Hepatic stellate cell (primary cell): ENCODE measurements around the gene GNG8.

Experiments
- DNase-seq: peaks from one replicate; pipeline ENCODE4 v3.0.0; 2011; ENCODE audit warnings: low spot score

GNG8 gene

GRCh38 chr19:46635920-46636761 lies at the start of gene GNG8:
Gene GNG8 (minus strand): TSS chr19:46636202. CDS start chr19:46634682, 1,520 bp downstream.
- DNase-seq: no peak

GRCh38 chr19:46685189-46685588 lies 49.2 kb upstream of the GNG8 start:
- DNase-seq: no peak

- DNase-seq: no peak
Measured at GRCh38 chr19:46678110-46678732, 42.2 kb upstream of the GNG8 start.

GRCh38 chr19:46674416-46675178 lies 38.6 kb upstream of the GNG8 start:
- DNase-seq: peak; percentile 48

DNA sequence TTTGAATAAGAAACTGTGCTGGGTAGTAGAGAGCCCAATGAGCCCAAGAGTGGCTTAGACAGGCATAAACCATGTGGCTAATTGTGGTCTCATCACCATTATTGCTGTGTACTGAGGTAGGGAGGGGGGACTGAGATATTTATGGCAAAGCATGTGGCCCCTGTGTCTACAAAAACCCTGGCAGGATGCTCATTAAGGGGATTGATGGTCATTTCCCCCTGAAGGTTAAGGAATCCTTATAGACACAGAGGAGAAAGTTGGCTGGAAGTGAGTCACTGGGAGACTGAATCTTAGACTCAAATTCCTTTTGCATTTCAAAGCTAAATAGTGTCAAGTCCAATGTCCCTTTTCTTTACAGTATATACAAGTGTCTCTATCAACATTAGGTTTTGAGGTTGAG lies 34.8 kb upstream of the GNG8 start:
- DNase-seq: peak; percentile 60

DNA sequence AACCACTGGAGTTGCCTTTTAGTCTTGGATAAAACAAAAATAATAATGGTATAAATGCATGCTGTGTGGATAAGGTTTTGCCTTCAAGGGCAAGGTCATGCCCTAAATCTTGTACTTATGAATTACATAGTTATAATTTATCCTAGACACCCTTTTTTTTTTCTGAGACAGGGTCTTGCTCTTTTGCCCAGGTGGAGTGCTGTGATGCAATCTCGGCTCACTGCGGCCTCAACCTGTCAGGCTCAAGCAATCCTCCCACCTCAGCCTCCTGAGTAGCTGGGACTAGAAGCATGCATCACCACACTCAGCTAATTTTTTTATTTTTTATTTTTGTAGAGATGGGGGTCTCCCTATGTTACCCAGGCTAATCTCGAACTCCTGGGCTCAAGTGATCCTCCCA lies 32.7 kb upstream of the GNG8 start:
- no peak for DNase-seq

DNA sequence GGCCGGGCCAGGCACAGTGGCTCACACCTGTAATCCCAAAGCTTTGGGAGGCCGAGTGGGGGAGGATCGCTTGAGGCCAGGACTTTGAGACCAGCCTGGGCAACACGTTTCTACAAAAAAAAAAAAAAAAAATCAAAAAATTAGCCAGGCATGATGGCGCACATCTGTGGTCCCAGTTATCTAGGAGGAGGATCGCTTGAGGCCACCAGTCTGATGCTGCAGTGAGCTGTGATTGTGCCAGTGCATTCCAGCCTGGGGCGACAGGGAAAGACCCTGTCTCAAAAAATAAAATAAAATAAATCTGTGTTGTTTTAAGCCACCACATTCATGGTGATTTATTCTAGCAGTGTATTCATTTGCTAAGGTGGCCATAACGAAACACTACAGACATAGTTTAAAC lies 29.1 kb upstream of the GNG8 start:
- no peak for DNase-seq

- peak; percentile 84 for DNase-seq
Measured at GRCh38 chr19:46661735-46662592, 26.0 kb upstream of the GNG8 start.

DNA sequence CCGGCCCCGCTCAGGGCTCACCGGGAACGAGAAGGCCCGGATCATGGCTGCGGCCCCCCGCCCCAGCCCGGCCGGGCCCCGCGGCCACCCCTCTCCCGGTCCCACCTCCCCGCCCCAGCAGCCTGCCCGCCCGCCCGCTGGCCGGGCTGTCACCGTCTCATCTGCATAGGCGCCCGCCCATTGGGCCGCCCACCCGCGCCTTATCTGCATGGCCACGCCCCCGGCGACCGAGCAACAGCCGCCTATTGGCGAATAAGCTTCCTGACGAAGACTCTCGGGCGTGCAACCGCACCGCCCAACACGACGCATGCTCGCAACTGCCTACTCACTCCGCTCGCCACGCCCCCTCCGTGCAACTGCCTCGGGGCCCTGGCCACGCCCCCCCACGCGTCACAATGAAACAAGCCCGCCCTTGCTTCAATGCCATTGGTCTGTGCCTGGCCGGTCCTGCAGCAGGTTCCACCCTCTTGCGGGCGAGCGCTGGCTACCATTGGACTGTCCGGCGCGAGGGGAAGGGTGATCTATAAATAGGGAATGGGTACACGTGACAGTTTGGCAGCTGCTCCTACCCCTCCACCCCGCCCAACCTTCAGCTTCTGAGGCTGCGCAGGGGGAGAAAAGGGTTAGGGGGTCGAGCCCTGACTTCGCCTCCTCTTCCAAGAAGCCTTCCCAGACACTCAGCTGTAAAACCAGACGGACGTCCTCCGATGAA lies 25.2 kb upstream of the GNG8 start, which contains the start of gene DACT3:
Gene DACT3, minus strand, starts transcription at position 163 of the 712 bp plus-strand sequence. Its CDS starts 118 bp downstream, at position 45.
- peak; percentile 99 for DNase-seq

DNA sequence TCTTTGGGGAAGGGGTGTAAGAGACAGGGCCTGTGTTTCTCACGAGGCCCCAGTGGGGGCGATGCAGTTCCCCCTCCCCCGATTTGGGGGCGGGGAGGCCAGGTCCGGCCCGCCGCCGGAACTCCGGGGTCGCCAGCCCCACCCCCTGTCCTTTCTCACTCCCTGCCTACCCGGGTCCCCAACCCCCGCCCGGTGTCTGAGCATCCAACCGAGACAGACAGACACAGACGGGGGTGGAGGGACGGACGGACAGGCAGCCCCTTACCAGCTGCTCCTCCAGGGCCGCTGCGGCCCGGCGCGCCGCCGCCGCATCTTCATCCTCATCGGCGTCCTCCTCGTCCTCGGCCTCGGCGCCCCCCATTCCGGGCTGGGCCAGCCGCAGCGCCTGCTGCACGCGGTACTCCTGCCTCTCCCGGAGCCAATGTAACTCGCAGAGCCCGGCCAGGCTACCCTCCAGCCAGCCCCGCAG lies 24.6 kb upstream of the GNG8 start:
- DNase-seq: no peak

DNA sequence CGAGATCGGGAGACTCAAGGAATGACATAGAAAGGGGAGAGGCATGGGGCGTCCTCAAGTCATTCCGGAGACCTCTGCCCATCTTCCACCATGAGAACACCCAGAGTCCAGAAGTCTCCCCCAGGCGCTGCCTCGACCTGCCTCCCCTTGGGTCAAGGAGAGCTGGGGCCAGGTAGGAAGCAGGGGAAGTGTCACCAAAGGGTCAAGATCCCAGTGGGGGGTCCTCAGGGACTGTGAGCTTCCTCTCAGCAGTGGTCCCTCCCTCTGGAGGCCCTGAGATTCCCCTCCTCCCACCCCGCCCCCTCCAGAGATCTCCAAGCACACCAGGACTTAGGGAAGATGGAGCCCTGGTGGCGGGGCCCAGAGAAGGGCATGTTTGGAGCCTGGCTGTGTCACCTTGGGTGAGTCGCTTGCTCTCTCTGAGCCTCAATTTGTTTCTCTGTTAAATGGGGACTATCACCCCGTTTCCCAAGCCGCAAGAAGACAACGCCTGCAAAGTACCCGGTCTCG lies 24.1 kb upstream of the GNG8 start:
- peak; percentile 51 for DNase-seq

- DNase-seq: peak; percentile 77
Measured at GRCh38 chr19:46659151-46660007, 23.4 kb upstream of the GNG8 start.

DNA sequence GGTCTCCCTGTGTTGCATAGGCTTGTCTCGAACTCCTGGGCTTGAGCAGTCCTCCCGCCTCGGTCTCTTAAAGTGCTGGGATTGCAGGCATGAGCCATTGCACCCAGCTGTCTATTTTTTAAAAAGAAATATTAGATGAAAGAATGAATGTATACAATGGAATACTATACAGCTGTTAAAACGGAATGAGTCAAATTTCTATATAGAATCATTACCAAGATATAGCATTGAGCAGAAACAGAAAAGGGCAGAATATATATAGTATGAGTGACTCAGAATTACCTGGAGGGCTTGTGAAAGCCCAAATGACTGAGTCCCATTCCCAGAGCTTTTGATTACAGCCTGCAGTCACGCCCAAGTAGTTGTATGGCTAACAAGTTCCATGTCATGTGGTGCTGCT lies 20.5 kb upstream of the GNG8 start:
- no peak for DNase-seq

DNA sequence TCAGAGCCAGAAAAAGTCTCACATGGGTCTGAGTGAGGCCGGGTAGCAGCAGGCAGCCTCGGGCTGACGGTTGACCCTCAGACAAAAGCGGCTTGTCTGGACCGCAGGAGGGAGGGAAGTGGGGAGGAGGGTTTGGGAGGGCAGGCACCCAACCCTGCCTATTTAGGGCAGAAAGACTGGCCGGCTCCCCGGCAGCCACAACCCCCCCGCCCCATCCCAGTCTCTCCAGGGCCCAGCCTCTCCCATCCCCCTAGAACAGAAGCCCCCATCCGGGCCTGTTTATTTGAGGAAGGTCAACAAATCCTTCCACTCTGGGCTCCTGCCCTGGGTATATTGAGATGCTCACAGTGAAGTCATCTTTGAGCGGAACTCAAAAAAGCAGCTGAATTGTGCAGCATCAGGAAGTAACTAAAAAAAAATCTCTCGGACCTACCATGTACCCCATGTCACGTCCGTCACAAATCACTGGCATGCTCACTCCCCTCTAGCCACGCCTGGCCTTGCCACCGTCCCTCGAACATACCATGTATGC lies 18.7 kb upstream of the GNG8 start:
- DNase-seq: no peak

DNA sequence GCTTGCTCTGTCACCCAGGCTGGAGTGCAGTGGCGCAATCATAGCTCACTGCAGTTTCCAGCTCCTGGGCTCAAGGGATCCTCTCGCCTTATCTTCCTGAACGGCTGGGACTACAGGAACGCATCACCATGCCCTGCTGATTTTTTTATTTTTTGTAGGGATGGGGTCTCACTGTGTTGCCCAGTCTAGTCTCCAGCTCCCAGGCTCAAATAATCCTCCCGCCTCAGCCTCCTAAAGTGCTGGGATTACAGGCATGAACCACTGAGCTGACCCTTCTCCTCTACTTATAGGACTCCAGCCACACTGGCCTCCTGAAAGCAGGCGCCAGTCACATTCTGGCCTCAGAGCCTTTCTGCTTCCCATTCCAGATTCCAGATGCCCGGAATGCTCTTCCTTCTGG lies 14.4 kb upstream of the GNG8 start:
- DNase-seq: no peak

- no peak for DNase-seq
Measured at GRCh38 chr19:46648961-46649960, 13.3 kb upstream of the GNG8 start.

DNA sequence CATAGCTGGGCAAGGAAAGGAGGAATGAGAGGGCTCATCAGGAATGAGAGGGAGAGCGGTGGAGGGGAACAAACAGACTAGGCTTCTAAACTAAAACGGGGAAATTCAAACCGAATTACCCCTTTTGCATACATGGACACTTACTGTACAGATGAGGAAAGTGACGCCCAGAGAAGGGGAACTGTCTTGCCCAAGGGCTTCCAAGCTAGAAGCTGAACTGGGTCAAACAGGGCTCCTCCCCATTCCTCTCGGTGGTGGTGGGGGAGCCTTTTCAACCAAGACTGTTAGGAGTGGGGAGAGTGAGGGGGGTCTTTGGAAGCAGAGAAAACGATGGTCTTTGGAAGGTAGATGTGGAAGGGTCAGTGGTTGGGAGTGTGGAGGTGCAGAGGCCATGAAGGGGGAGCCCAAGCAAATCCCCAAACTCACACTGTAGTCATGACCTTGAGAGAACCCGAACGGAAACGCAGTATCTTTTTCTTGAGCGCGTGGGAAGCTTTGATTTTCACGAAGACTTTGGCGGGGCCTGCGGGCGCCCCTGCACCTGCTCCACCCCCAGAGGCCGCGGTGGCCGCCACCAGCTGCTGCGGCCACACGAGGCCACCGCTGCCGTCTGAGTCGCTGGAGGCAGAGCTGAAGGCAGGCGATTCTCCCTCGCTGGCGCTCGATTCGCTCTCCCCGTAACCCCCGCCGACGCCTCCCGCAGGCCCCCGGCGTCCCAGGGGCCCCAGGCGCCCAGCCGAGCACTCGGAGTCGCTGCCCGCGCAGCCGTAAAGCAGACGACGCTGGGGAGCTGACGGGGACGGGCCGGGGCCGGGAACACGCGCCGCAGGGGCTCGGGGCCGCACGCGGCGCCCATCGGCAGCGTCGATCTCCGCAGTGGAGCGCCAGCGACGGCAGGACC lies 12.3 kb upstream of the GNG8 start:
- no peak for DNase-seq
